ENCODE results near the gene FGFBP1.

Gene FGFBP1

GRCh38 chr4:15948826-15949225, 10.3 kb upstream of the FGFBP1 start:
- no peak for DNase-seq (ENCODE audit: low read depth, low spot score)
- H3K4me3 ChIP-seq (ENCODE audit: low read depth, low read length) = no peak overlapping the region
- TF ChIP-seq CTCF (IDR thresholded peaks at IDR 0.05; ENCODE audit: low read depth, low read length) = no peak
- in situ Hi-C loops (cut with HindIII; ENCODE audit: low sequenced_read_pairs) = no loop called here

GRCh38 chr4:15947684-15948083, 9.1 kb upstream of the FGFBP1 start:
- H3K4me3 ChIP-seq (ENCODE audit: low read depth, low read length) = no peak overlapping the region
- in situ Hi-C loops (cut with HindIII; ENCODE audit: low sequenced_read_pairs) = no loop called here
- no peak for TF ChIP-seq CTCF (IDR thresholded peaks at IDR 0.05; ENCODE audit: low read depth, low read length)
- no peak for DNase-seq (ENCODE audit: low read depth, low spot score)

- in situ Hi-C loops (cut with HindIII; ENCODE audit: low sequenced_read_pairs) = no loop called here
- H3K4me3 ChIP-seq (ENCODE audit: low read depth, low read length) = no peak overlapping the region
- DNase-seq (ENCODE audit: low read depth, low spot score) = no peak
- no peak for TF ChIP-seq CTCF (IDR thresholded peaks at IDR 0.05; ENCODE audit: low read depth, low read length)
Measured at GRCh38 chr4:15945516-15945915, 7.0 kb upstream of the FGFBP1 start.

GRCh38 chr4:15944895-15945294, 6.4 kb upstream of the FGFBP1 start:
- no peak for DNase-seq (ENCODE audit: low read depth, low spot score)
- TF ChIP-seq CTCF (IDR thresholded peaks at IDR 0.05; ENCODE audit: low read depth, low read length) = no peak
- in situ Hi-C loops (cut with HindIII; ENCODE audit: low sequenced_read_pairs) = no loop called here
- no peak overlapping the region for H3K4me3 ChIP-seq (ENCODE audit: low read depth, low read length)

GRCh38 chr4:15942283-15942682, 3.7 kb upstream of the FGFBP1 start:
- no peak for TF ChIP-seq CTCF (IDR thresholded peaks at IDR 0.05; ENCODE audit: low read depth, low read length)
- in situ Hi-C loops (cut with HindIII; ENCODE audit: low sequenced_read_pairs) = no loop called here
- DNase-seq (ENCODE audit: low read depth, low spot score) = no peak

GRCh38 chr4:15938182-15938581, 358 bp downstream of the FGFBP1 start:
- in situ Hi-C loops (cut with HindIII; ENCODE audit: low sequenced_read_pairs) = no loop called here
- DNase-seq (ENCODE audit: low read depth, low spot score) = no peak

More at GRCh38 chr4:15942283-15942682, 3.7 kb upstream of the FGFBP1 start:
- H3K4me3 ChIP-seq (ENCODE audit: low read depth, low read length) = no peak overlapping the region

More at GRCh38 chr4:15938182-15938581, 358 bp downstream of the FGFBP1 start:
- TF ChIP-seq CTCF (IDR thresholded peaks at IDR 0.05; ENCODE audit: low read depth, low read length) = no peak
- no peak overlapping the region for H3K4me3 ChIP-seq (ENCODE audit: low read depth, low read length)
